Ishikawa (cell line): Measurements from ENCODE around the gene STYX.

Experiments
- CEBPB ChIP-seq: IDR thresholded peaks from 2 replicates; pipeline ENCODE4 v1.6.1; 2012
- CREB1 ChIP-seq: IDR thresholded peaks from 2 replicates; pipeline ENCODE4 v1.6.1; 2012; ENCODE audit warnings: low read depth
- EGR1 ChIP-seq: IDR thresholded peaks from 2 replicates; pipeline ENCODE4 v1.6.1; 2012
- EP300 ChIP-seq: IDR thresholded peaks from 2 replicates; pipeline ENCODE4 v1.6.1; 2012; ENCODE audit warnings: borderline replicate concordance
- FOXM1 ChIP-seq: IDR thresholded peaks from 2 replicates; pipeline ENCODE4 v1.6.1; 2012; ENCODE audit warnings: low read depth, borderline replicate concordance
- NFIC ChIP-seq: IDR thresholded peaks from 2 replicates; pipeline ENCODE4 v1.6.1; 2012
- RAD21 ChIP-seq: IDR thresholded peaks from 2 replicates; pipeline ENCODE4 v1.6.1; 2012; ENCODE audit warnings: low read depth
- TAF1 ChIP-seq: IDR thresholded peaks from 2 replicates; pipeline ENCODE4 v1.6.1; 2012; ENCODE audit warnings: low read depth, mild to moderate bottlenecking
- TCF12 ChIP-seq: IDR thresholded peaks from 2 replicates; pipeline ENCODE4 v1.6.1; 2012; ENCODE audit warnings: low read depth
- TEAD4 ChIP-seq: IDR thresholded peaks from 2 replicates; pipeline ENCODE4 v1.6.1; 2012
- YY1 ChIP-seq: IDR thresholded peaks from 2 replicates; pipeline ENCODE4 v1.6.1; 2012; ENCODE audit warnings: low read depth
- ZBTB7A ChIP-seq: IDR thresholded peaks from 2 replicates; pipeline ENCODE4 v1.6.1; 2012; ENCODE audit warnings: low read depth
- TF ChIP-seq, protein P1 (sequence below): IDR thresholded peaks from 2 replicates; pipeline ENCODE4 v1.6.1; 2012
- TF ChIP-seq, protein P2 (sequence below): IDR thresholded peaks from 2 replicates; pipeline ENCODE4 v1.6.1; 2012
- TF ChIP-seq, protein P3 (sequence below): IDR thresholded peaks from 2 replicates; pipeline ENCODE4 v1.6.1; 2012; ENCODE audit warnings: low read depth, mild to moderate bottlenecking

The STYX gene

DNA sequence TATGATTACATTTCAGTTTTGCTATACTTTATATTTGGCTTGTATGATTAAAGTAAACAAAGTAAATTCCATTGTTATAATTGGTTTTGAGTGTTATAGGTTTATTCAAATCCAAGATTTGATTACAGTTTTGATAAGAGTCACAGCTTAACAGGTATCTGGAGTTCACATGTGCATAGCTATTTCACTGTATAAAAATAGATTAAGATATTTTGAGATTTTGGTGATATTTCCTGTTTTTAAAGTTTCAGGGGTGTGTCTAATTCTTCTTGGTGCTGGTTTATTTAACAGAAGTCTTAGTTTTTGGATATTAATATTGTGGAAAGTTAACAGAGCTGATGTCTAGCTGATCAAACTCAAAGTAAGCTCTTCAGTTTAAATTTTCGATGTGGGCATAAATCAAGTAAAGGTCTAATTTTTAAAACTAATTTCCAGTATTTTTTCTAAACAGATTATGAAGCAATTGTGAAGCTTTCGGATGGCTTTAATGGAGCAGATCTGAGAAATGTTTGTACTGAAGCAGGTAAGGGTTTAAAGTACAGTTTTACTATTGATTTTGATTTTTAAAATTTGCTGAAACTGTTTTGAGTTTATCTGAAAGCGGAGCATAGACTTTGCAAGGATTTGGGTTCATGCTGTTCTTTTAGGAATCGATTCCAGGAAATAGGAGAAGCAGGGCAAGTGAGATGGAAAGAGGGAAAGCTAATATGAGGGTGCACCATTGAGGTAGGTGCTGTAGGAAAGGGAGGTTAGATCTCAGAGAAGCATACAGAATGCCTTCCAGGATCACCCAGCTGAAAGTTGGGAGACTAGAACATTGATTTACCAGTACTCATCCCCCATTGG lies 6.2 kb upstream of the STYX start:
- TF ChIP-seq CREB1 (no peak), EP300 (no peak), YY1 (no peak), TAF1 (no peak)
- TF ChIP-seq, protein P1, sequence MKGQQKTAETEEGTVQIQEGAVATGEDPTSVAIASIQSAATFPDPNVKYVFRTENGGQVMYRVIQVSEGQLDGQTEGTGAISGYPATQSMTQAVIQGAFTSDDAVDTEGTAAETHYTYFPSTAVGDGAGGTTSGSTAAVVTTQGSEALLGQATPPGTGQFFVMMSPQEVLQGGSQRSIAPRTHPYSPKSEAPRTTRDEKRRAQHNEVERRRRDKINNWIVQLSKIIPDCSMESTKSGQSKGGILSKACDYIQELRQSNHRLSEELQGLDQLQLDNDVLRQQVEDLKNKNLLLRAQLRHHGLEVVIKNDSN = no peak
- TF ChIP-seq, protein P2, sequence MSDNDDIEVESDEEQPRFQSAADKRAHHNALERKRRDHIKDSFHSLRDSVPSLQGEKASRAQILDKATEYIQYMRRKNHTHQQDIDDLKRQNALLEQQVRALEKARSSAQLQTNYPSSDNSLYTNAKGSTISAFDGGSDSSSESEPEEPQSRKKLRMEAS = no peak

GRCh38 chr14:52724360-52724644 lies 5.7 kb upstream of the STYX start:
- no peak for TF ChIP-seq EP300
- TF ChIP-seq RAD21 = no peak
- TF ChIP-seq CREB1 = no peak
- no peak for TF ChIP-seq TEAD4
- TF ChIP-seq, protein P2 = no peak
- no peak for TF ChIP-seq YY1
- no peak for TF ChIP-seq ZBTB7A
- TF ChIP-seq, protein P3, sequence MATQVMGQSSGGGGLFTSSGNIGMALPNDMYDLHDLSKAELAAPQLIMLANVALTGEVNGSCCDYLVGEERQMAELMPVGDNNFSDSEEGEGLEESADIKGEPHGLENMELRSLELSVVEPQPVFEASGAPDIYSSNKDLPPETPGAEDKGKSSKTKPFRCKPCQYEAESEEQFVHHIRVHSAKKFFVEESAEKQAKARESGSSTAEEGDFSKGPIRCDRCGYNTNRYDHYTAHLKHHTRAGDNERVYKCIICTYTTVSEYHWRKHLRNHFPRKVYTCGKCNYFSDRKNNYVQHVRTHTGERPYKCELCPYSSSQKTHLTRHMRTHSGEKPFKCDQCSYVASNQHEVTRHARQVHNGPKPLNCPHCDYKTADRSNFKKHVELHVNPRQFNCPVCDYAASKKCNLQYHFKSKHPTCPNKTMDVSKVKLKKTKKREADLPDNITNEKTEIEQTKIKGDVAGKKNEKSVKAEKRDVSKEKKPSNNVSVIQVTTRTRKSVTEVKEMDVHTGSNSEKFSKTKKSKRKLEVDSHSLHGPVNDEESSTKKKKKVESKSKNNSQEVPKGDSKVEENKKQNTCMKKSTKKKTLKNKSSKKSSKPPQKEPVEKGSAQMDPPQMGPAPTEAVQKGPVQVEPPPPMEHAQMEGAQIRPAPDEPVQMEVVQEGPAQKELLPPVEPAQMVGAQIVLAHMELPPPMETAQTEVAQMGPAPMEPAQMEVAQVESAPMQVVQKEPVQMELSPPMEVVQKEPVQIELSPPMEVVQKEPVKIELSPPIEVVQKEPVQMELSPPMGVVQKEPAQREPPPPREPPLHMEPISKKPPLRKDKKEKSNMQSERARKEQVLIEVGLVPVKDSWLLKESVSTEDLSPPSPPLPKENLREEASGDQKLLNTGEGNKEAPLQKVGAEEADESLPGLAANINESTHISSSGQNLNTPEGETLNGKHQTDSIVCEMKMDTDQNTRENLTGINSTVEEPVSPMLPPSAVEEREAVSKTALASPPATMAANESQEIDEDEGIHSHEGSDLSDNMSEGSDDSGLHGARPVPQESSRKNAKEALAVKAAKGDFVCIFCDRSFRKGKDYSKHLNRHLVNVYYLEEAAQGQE = no peak
- TF ChIP-seq, protein P1 = no peak
- TF ChIP-seq FOXM1 = no peak
- no peak for TF ChIP-seq NFIC
- TF ChIP-seq EGR1 = no peak
- TF ChIP-seq CEBPB = no peak
- TF ChIP-seq TCF12 = no peak
- TF ChIP-seq TAF1 = no peak

DNA sequence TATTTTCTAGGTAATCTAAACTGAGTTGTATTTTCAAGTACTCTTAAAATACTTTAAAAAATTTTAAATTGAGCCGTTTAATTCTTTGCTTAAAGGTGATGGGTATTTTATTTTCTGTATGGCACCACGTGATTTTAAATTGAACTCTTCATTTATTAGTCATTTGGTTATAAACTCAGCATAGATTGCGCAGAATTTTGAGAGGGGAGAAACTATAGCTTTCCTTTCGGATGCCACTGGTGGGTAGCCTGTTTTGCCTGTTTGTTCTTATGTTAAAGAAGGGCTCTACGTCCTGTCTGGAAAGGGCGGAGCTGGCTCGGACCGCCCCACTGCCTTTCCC lies 411 bp upstream of the STYX start:
- TF ChIP-seq CREB1 (no peak), YY1 (no peak), CEBPB (no peak), NFIC (no peak), FOXM1 (no peak)
- TF ChIP-seq, protein P2 = no peak

- TF ChIP-seq EP300 (no peak), RAD21 (no peak), ZBTB7A (no peak), CREB1 (no peak)
- TF ChIP-seq, protein P1 = no peak
Measured at GRCh38 chr14:52730709-52731111, 744 bp downstream of the STYX start.

DNA sequence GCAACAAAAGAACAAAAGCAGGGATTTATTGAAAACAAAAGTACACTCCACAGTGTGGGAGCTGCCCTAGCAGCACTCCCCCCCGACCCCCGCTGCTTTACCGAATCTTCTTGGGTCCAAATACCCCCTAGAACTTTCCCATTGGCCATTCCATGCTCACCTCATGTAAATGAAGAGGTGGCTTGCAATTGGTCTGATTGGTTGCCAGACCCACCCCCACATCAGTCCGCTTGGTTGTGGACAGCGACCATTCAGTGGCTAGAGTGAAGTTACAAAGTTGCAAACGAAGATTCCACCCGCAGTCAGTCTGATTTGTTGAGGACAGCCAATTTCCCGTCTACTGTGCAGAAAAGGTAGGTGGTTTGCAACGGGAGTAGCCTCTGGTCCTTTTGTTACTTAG lies 3.9 kb downstream of the STYX start:
- TF ChIP-seq TAF1 (no peak), NFIC (no peak), CEBPB (no peak), EP300 (no peak), CREB1 (no peak), YY1 (no peak), EGR1 (no peak), TEAD4 (no peak), FOXM1 (no peak), RAD21 (no peak), TCF12 (no peak), ZBTB7A (no peak)
- TF ChIP-seq, protein P1 = no peak
- TF ChIP-seq, protein P2 = no peak
- TF ChIP-seq, protein P3 = no peak
